Left lung (tissue), 10 donors: ENCODE results near the gene RAB6B. TPM values are rescaled to one million over a fixed set of nuclear protein-coding genes. Genes with fewer than 3 reads are reported as not detected.

Experiments
- ATAC-seq: fragments of 200-7000 bp; cut with Tn5 transposase; one replicate; pipeline ENCODE4 v1.9.1; 2020; ENCODE audit warnings: moderate library complexity
- DNase-seq, 4 donors: peaks; one replicate each; pipeline ENCODE4 v3.0.0-alpha.2; 2013 to 2020
- H3K27ac ChIP-seq, 2 donors: fragments of 200-600 bp; sonication (generic) in 1 of 2; one replicate each; pipeline versions ENCODE4 v1.5.0 to v1.8.0; 2020 to 2021
- H3K27me3 ChIP-seq, 2 donors: fragments of 200-600 bp; sonication (generic) in 1 of 2; one replicate each; pipeline versions ENCODE4 v1.5.0 to v1.8.0; 2020 to 2021
- H3K36me3 ChIP-seq, 2 donors: fragments of 200-600 bp; sonication (generic) in 1 of 2; one replicate each; pipeline versions ENCODE4 v1.5.0 to v1.8.0; 2020 to 2021
- H3K4me1 ChIP-seq, 2 donors: fragments of 200-600 bp; one replicate each; pipeline ENCODE4 v1.8.0; 2021
- H3K4me3 ChIP-seq, 2 donors: fragments of 200-600 bp; sonication (generic) in 1 of 2; one replicate each; pipeline versions ENCODE4 v1.5.0 to v1.8.0; 2020 to 2021; ENCODE audit warnings: mild to moderate bottlenecking in 1 of 2
- H3K9me3 ChIP-seq, 2 donors: fragments of 200-600 bp; sonication (generic) in 1 of 2; one replicate each; pipeline versions ENCODE4 v1.5.0 to v1.8.0; 2020 to 2021
- CTCF ChIP-seq, 2 donors: fragments of 200-600 bp; sonication (generic) in 1 of 2; IDR thresholded peaks; one replicate each; pipeline versions ENCODE4 v1.5.0 to v1.8.0; 2021; ENCODE audit warnings: antibody characterized with exemption in 2 of 2
- intact Hi-C, 2 donors: fragments of 100-400 bp; cut with DNase I; formaldehyde crosslinking; loops; one replicate each; pipeline versions ENCODE4 v1.11.2 to v1.14.2; 2022
- polyA plus RNA-seq, 6 donors: library from polyadenylated mRNA; unstranded; fragments of 120-200 nt; gene quantifications; one replicate each; pipeline ENCODE4 v1.2.1, GENCODE V29; 2013; ENCODE audit not compliant: insufficient read length in 6 of 6
- total RNA-seq, 2 donors: library from RNA; stranded (reverse); fragmentation: NEBNext Ultra II Directional; extraction: Animal tissue kit (Norgen Biotek cat#: 25700); gene quantifications; one replicate each; pipeline ENCODE4 v1.2.1, GENCODE V29; 2021
- donor health status: DM: no; HTN: yes; CAD: no.
- donor health status: DM: no; HTN: no; CAD: no.

Gene RAB6B
- total and polyA plus RNA-seq, 8 donors, result 3.7 to 11.4 (median 6.1) TPM

DNA sequence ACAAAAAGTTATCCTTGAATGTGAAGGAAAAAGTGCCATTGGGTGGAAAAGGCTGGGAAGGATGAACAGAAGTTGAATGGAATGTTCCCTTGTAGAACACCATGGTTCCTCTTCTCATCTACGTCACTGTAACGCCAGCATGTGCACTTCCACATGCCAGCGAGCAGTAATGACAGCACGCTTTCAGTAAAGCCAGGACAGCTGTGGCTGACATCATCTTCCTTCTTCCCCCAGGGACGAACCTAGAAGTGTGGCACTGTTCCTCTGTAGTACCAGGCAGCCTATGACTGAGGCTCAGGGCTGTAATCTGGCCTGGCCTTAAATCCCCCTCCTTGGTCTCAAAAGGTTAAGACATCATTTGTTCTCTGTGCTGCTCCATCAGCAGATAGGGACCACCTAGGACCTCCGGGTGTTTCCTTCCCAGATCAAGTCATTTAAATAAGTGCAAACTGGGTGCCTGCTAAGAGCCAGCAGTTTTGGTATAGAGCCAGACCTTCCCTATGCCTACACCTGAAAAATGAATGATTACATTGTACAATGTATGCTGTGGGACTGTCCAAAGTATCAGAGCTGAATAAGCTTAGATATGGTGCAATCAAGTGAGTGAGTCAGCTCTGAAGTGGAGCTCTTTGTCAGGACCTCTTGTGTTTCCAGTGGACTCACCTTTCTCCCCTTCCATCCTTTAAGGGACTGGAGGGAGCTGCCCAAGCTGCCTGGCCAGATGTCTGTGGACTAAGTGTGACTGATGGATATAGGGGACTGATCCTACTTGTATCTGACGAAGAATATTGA, 95.7 kb downstream of the RAB6B start:
- DNase-seq, result no peak

GRCh38 chr3:133797396-133798105, 98.1 kb downstream of the RAB6B start:
- ATAC-seq (no peak), DNase-seq (no peak)
- H3K4me1 ChIP-seq, result no peaks in the 10 kb centered on the region
- no peak overlapping the region for H3K4me3 ChIP-seq
- intact Hi-C loops, result no loop called here
- H3K36me3 ChIP-seq, result no peaks in the 10 kb centered on the region
- TF ChIP-seq CTCF (IDR thresholded peaks at IDR 0.05), result no peak
- H3K27ac ChIP-seq, result no peak overlapping the region
- peaks cover 0 to 10% of the 10 kb centered on the region in 2 donors for H3K9me3 ChIP-seq
- H3K27me3 ChIP-seq, result peaks cover 0 to 5% of the 10 kb centered on the region in 2 donors

More for the DNA sequence above, 95.7 kb downstream of the RAB6B start:
- Histone ChIP-seq H3K9me3 (no peaks in the 10 kb centered on the region), H3K4me1 (no peaks in the 10 kb centered on the region), H3K27me3 (peaks cover 0 to 5% of the 10 kb centered on the region in 2 donors), H3K36me3 (no peaks in the 10 kb centered on the region), H3K27ac (no peak overlapping the region), H3K4me3 (no peak overlapping the region)
- peak; percentile 91 for ATAC-seq
- intact Hi-C loops, result no loop called here
- no peak for TF ChIP-seq CTCF (IDR thresholded peaks at IDR 0.05)

- Histone ChIP-seq H3K27me3 (peaks cover 0 to 5% of the 10 kb centered on the region in 2 donors), H3K27ac (no peak overlapping the region), H3K9me3 (peaks cover 0 to 23% of the 10 kb centered on the region in 2 donors), H3K36me3 (no peaks in the 10 kb centered on the region), H3K4me3 (no peak overlapping the region), H3K4me1 (no peaks in the 10 kb centered on the region)
- TF ChIP-seq CTCF (IDR thresholded peaks at IDR 0.05), result no peak
- ATAC-seq (no peak), DNase-seq (no peak)
- intact Hi-C loops, result no loop called here
These were observed 103.4 kb downstream of the RAB6B start for GRCh38 chr3:133792171-133792763.

GRCh38 chr3:133788024-133788423, 107.7 kb downstream of the RAB6B start:
- Histone ChIP-seq H3K9me3 (peaks cover 0 to 18% of the 10 kb centered on the region in 2 donors), H3K27me3 (peaks cover 0 to 6% of the 10 kb centered on the region in 2 donors), H3K4me3 (no peak overlapping the region), H3K36me3 (no peaks in the 10 kb centered on the region), H3K27ac (no peak overlapping the region), H3K4me1 (no peaks in the 10 kb centered on the region)
- no peak for TF ChIP-seq CTCF (IDR thresholded peaks at IDR 0.05)
- DNase-seq (no peak), ATAC-seq (no peak)
- intact Hi-C loops, result no loop called here

DNA sequence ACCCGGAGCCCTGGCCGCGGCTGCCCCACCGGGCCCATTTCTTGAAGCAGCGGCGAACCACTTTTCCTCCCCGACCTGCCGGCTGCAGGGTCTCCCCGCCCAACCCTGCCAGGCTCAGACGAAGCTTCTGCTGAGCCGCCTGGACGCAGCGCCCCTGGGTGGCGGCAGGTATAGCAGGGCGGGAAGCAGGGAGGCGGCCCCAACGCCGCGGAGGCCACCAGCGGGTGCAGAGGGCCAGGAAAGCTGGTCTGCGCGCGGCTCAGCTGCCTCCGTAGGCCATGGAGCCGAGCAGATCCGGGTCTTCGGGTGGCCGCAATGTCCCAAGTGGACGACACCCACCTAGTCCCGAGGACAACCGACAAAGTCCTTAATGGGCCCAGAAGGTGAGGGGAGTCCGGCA, 111.9 kb downstream of the RAB6B start:
- Histone ChIP-seq H3K4me1 (no peaks in the 10 kb centered on the region), H3K36me3 (no peaks in the 10 kb centered on the region), H3K9me3 (no peaks in the 10 kb centered on the region), H3K27ac (no peak overlapping the region), H3K27me3 (peaks cover 0 to 6% of the 10 kb centered on the region in 2 donors), H3K4me3 (no peak overlapping the region)
- intact Hi-C loops, result no loop called here
- no peak for TF ChIP-seq CTCF (IDR thresholded peaks at IDR 0.05)
- ATAC-seq, result no peak
- DNase-seq, result peak in 1 of 4 donors; percentile 77
